GM19023 (cell line): ENCODE results near the gene BARHL2.

Source experiments
- ATAC-seq: cut with Tn5 transposase; IDR thresholded peaks from one replicate; pipeline ENCODE4 v1.9.1; 2021; ENCODE audit warnings: mild to moderate bottlenecking, moderate library complexity; ENCODE audit not compliant: unreplicated experiment

Gene BARHL2

DNA sequence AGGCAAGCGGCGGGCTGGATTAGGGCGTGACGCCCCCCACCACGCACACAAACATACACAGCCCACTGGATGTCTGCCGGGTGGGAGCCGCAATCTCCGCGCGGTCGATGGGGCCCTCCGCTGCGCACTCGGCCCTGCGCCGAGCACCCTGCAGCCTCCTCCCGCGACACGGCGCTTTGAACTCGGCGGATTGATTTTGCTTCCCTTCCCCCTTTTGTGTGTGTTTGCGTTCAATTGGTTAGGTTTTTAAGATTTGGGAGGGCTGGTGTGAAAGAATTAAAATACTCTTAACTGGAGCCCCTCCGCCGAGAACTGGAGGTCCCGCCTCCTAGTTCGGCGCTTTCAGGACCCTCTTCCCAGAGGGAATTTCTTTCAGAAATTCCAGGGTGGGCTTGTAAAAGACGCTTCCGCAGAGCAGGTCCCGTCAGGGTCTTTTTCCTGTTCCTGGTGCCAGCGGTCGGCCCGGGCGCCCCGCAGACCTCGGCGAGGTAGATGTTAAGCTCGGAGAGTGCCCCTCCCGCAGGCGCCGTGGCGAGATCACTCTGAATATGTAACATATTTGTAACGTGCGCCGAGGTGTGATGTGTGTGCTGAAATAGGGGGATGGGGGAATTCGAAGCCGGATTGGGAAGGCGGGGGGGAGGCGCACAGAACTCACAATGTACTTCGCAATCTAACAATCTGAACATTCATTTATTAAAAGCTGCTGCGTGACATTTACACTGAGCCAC is 8.0 kb upstream of the BARHL2 start:
- ATAC-seq = no peak

DNA sequence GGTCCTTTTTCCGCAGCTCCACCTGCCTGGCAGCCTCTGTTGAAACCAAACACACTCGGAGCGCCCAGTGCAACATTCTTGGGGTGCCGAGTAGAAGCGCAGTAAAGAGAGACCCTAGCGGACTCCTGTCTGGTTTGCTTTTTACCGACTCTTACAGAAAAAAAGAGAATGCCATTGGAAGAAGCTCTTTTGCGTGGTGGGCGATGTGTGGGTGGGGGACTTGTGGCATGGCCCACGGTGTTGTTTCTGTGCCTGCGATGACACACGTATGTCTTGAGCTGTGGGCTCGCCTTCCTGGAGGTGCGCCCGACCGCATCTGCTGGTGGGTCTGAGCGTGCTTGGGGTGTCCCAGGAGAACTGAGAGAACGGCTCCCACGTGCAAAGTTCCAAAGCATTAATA is 7.3 kb upstream of the BARHL2 start:
- ATAC-seq = no peak

DNA sequence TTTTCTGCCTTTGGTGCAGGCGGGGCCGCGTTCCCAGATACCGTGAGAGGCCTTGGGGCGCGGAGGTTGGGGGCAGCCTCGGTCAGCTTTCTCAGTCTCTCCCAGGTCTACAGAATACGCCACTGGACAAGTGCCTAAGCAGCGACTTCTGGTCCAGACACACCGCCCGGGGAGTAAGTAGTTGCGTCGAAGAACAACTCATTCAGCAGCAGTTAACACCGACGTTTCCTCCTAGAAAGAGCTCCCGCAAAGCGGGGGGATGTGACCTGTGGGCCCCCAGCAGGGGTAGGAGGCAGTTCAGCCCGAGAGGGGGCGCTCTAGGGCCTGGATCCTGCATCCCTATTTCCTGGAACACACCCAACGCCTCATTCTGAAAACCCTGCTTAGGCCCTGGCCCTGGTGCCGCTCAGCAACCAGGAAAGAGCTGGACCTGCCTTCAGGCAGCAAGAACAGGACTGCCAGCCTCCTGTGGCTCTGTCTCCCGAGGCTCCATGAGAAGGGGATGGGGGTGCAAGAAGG is 6.5 kb upstream of the BARHL2 start:
- ATAC-seq = no peak

DNA sequence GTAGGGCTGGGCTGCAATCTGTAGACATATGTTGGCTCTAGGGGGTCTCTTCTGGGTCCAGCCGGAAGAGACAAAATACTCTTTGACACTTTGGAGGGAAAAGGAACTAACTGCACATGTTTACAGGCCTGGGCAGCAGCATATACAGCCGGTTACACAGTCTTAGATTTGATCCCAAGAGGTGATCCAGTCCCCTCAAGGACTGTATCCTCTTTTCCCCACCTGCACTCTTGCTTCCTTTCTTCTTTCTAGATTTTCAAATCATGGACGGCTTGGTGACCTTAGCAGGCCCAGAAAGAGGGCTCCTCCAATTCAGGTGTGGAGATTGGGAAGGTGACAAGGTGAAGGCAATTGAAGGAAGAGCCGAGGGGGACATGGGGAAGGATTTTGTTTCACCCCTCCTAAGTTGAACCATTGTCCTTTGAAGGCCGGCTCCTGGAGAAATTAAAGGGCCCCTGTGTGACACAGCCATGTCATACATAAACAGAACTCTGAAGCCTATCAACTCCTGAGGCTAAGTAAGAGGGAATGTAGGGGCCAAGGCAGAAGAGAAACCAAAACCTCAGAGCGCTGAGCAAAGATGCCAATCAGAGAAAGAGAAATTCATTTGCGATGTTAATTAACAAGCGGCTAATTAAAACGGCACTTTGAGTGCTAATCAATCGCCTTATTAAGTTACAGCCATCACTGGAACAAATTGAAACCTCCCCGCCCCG is 5.9 kb upstream of the BARHL2 start:
- no peak for ATAC-seq

DNA sequence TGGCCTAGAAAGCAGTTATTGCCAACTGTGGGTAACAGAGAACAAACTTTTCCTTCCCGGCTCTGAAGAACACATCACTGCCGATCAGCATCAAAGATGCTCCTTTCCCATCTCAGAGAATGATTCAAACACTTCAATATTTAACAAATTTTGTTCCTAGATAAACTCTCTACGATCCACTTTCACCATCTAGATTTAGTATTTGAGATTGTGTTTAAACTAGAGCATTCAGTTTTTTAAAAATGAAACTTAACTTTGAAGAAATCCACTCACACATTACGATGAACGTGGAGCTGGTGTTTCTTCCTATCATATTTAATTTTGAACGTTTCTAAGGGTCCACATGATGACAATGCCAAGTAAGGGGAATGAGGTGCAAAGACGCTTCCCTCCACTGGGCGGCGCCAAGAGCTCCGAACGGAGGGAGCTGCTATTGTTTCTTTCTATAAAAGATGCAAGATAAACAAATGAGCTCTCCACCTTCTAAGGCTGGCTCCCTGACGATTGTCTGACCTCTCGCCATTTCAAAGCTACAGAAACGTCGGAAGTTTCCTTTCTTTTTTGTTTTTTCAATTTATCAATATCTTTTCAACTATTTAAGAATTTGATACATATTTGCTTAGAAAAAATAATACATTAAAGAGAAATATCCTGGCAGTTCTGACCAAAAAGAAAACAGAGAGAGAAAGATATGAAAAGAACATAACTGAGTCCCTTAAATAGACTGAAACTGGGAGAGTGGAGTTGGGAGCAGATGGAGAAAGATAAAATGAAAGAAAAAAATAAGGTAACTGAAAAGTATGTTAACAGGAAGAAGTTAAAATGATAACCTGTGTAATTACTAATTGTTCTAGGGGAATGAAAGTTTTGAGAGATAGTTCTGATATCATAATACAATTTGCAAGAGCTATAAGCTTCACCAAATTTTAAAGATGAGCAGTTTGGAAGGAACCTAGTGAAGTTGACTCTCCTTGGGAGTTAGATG is 4.4 kb upstream of the BARHL2 start:
- ATAC-seq = no peak

DNA sequence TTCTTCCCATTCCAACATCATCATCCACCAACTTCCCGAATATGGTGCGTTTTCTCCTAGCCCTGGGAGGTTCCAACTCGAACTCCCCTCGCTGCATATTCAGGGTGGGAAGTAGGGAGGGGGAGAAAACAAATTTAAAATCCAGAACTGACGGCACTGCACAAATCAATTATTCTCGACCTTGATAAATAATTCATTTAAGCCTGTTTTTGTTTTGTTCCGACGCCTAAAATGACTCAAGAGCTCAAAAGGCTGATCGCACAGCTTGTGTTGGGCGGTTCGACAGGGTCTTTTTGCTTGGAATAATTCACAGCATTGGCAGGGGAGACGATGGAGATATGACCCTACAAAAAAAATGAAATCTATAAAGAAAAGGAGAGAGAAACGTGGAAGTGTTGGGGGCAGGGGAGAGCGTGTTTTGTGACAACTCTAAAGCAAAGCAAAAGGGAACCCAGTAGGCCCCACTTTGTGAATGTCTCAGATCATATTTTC is 3.1 kb upstream of the BARHL2 start:
- no peak for ATAC-seq

DNA sequence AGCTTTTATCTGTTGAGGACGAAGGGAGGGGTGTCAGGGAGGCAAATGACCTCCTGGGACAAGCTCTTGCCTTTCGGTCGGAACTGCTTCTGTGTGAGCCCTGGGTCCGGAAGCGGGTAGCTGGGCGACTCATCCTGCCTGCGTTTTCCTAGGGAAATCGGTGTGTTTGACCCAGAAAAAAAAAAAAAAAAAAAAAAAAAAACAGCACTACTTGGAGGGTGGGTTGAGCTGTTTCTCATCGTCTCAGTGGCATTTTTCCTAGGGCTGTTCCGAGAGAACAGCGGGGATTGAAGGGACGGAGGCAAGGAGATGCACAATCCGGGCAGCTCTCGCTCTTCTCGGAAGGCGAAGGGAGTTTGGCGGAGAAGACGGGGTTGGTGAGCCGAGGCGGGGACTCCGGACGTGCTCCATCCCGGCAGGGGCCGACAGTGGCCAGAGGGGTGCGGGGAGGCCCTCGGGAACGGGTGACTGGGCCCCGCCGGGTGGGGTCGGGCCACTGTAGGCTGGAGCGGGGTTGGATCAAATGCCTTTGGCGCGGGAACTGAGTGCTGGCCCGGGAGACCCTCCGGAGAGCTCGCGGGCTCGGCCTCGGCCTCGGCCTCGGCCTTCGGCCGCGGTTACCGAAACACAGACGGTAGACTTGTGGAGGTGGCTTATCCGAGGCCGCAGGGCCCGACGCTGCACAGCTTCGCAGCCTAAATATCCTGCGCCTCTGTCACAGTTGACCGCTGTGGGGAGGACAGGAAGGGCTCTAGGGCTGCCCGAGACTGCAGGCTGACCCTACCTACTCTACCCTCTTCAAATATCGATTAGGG is 2.4 kb upstream of the BARHL2 start:
- no peak for ATAC-seq

DNA sequence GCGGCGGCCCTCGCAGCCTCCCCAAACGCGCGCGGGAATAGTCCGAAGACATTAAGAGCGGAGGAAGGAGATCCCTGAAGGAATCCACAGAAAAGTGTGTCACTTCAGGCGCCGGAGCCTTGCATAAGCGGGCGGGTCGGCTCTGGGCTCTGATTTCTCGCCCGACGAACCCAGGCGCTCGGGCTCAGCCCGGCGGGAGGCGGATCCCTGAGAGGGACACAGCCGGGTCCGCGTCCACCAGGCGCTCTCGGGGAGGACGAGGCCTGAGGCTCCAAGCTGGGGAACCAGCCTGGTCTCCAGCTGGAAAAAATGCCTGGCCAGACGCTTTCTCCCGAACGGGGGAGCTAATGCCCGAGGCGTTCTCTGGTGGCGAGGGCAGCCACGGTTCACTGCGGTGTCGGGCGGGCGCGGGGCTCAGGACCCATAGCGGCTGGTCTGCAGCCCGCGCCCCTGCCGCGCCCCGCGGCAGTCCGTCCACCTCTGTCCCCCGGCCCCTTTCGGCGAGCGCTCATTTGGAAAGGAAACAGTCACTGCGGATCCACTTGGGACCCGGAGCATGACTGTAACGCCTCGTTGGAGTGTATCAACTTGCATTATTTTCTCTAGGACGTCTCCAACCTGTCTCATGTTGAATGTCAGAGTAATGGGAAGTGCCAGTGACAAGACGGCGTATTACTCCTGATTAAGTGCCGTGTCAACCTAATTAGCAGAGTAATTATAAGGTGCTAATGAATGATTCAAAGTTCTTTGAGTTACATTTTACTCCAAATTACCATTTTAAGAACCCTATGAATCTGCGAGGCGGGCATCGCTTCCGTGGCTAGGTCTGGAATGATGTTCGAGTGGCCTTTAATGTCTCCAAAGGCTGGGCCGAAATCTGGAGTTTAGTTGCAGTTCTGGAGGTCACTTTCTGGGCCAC is 1.6 kb upstream of the BARHL2 start:
- no peak for ATAC-seq

DNA sequence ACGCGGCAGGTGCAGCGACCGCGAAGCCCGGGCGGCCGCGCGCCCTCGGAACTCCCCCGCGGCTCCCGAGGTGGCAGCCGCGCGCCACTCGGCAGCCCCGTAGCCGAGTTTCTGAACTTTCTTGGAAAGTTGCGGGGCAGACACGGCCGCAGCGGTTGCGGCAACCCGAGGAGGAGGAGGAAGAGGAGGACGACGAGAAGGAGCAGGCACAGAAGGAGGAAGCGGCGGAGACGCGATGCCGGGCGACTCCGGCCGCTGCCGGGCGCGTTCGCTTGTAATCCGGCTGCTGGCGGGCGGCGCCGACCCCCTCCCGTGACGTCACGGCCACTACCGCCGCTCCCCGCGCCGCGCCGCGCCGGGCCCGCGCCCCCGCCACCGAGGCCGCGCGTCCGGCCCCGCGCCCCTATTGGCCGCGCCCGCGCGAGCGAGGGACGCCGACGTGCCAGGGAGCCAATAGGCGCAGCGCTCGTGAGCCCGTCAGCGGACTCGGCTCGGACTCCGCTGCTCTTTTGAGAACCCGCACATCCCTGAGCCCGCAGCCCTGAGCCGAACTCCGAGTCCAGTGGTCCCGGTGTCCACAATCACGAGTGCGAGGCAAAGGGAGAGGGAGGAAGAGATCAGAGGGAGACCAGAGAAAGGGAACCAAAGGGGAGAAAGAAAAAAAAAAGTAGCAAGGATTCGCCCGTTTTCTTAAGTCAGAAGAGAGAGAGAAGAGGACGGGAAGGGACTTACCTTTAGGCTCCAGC is 736 bp upstream of the BARHL2 start:
- ATAC-seq = no peak

DNA sequence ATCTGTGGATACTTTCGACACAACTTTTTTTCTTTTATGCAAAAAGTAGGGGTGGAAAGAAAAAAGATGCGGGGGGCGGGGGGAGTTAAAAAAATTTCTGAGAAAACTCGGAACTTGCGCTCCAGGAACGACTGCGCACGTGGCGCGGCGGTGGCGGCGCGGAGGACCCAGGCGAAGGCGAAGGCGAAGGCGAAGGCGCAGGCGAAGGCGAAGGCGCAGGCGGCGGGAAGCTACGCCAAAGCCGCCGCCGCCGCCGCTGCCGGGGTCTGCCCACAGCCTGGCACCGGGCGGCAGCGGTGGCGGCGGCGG is 208 bp upstream of the BARHL2 start:
- no peak for ATAC-seq

DNA sequence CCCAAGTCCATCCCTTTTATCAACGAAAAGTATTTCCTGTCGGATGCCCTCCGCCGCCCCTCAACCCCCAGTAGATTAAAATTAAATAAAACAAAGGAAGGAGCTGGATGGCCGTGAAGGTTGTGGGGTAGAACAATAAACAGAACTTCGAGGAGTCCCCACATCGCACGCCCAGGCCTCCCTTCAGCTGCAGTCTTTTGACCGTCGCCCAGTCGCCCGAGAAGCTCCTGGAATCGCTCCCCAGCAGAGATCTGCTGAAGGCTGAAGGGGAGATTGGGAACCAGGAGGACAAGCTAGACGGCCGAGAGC is 905 bp downstream of the BARHL2 start:
- ATAC-seq = no peak

DNA sequence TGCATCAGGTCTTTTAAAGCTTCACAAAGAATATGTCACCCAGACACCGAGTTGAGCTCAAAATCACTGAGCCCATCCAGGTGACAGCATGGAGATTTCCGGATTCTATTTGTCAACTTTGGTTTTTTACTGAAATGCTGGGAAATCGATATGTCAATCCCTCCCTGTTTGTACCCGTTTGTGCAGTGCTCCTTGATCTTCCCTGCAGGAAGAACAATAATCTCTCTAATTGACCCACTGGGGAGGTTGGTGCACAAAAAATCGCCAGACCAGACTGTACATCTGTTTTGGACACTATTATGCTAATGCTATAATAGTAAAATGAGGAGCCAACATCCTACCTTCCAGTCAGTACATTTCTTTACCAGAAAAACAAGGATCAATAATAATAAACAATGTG is 1.8 kb downstream of the BARHL2 start:
- no peak for ATAC-seq

DNA sequence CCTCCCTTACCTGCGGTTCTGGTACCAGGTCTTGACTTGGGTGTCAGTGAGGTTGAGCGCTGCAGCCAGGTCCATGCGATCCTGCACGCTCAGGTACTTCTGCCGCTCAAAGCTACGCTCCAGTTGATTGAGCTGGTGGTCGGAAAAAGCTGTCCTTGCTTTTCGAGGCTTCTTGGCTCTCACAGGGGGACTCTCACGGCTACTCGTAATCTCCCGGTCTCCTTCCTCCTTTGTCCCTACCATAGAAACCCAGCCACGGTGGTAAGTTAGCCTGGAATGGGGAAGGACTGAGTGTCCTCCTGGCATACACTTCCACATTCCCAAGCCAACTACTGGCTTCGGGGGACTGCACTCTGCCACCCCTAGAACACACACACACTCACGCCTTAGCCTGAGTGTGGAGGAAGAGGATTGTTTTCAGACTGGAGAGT is 2.6 kb downstream of the BARHL2 start:
- ATAC-seq = no peak

DNA sequence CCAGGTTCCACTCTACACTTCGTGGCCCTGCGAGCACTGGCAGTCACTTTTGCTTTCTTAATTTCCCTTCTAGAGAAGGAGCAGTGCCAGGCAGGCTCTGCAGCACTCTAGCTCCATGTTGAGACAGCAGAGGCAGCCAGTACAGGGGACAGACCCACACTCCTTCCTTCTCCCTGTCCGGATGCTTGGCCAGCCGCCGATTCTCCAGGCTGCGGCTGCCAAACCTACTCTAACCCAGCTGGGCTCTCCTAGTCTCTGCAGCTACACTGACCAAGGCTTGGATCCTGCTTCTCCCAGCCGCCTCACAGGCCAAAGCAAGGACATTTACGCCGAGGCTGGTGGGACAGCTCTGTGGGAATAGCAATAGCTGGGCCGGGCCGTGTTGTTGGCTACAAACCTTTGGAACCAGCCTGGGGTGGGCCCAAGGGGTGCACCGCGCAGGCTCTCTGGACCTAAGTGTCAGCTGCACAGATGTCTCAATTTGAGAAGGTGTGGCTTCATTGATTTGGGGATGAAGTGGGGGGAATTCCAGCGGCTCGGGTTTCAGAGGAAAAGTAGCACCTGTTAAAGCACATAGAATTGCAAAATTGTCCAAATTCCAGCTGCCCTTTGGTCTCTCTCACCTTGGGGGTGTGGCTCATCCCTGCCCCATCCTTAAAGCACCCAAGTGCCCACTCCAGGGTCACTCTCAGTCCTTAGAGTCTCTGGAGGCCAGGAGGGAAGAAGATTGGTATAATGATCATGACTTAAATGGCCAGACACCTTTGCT is 3.2 kb downstream of the BARHL2 start:
- no peak for ATAC-seq

DNA sequence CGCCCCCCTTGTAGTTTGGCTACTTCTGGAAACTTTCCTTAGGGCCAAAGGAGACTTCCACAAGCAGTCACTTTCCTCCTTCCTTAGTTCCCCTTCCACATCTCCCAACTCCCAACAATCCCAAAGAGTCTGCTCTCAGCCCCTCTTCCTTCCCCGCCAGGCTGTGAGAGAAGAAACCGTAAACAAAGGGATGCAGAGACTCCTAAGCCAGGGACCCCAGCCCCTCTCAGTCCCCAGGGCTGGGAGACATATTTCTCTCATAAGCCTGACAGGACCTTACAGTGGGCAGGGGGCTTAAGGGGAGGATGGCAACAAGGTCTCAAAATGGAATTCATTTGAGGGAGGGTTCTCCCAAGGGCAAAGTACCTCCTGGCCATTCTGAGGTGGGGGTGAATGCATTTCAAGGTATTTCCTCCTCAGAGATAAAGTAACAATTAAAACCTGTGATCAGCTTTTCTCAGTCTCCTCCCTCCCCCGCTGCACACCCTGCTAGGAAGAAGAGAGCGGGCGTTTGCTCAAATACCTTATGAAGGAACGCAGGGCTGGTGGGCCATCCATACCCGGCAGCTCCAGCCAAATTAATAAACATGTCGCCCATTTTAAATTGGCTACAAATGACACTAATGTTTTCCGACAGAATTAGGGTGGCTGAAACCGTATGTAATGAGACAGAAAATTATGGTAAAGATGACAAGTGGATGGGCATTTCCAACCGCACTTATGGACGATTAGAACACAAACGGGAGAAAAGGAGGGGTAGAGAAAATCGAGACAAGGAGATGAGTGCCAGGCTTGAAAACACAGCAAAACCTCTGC is 4.0 kb downstream of the BARHL2 start:
- no peak for ATAC-seq

DNA sequence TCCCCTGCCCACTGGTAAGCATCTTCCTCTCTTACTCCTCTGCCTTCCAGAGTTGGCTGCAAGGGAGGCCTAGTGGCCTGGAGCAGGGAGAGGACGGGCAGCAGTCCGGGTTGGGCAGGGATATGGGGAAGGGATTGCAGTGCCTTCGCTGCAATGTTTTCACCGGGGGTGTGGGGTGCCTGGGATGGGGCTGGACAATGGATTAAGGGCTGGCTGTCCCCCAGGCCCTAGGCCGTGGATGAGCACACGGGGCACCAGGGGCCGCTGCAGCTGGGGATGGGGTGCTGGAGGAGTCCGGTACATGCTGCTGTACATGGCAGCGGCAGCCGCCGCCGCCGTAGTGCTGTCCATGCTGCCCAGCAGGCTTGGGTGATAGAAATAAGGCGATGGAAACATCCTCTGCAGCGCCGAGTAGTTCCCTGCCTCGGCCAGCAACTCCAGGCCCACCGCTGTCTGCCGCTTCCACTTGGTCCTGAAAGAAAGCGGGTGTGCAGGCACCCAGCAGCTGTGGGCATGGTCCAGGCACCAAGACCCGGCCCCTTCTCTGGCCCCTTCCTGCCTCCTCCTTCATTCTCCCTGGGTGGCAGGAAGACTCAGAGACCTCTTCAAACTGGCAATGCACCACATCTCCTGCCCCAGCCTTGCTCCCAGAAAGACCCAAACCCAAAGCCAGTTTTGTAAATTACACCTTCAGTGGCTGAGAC is 4.8 kb downstream of the BARHL2 start:
- ATAC-seq = no peak

DNA sequence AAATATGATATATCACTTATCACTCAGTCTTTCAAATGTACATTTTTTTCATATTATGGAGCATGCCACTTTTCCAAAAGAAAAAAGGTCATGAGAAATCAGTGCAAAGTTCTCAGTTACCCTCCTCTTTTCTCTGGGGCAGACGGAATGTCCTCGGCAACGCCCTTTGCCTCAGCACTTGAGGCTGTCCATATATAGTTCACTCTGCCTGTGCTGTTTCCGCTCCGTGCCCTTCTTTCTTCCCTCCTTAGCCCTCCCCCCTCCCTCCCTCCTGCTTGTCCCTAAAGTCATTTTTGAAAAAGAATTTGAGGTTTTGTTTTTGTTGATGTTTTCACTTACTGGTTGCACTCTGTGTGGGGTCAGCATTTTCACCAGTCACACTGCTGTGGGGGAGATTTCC is 5.4 kb downstream of the BARHL2 start:
- no peak for ATAC-seq
